ENCODE data around the gene TRPV4. TPM values are rescaled to one million over a fixed set of nuclear protein-coding genes. Genes with fewer than 3 reads are reported as not detected.

The TRPV4 gene
- polyA plus RNA-seq, 2 donors, result 6.7 to 10.7 TPM

GRCh38 chr12:109789526-109790048 is 43.6 kb downstream of the TRPV4 start:
- peaks cover 0 to 6% of the 10 kb centered on the region in 2 donors for H3K36me3 ChIP-seq (ENCODE audit: control insufficient read depth in 2 of 2, insufficient read depth in 2 of 2, low read length in 1 of 2)
- no peaks in the 10 kb centered on the region for H3K4me1 ChIP-seq (ENCODE audit: control insufficient read depth in 2 of 2, insufficient read depth in 2 of 2, low read length in 1 of 2)
- H3K4me3 ChIP-seq (ENCODE audit: low read depth in 1 of 2, low read length in 2 of 2), result no peak overlapping the region
- H3K9me3 ChIP-seq (ENCODE audit: control insufficient read depth in 2 of 2, insufficient read depth in 1 of 2, low read depth in 1 of 2, low read length in 1 of 2), result no peaks in the 10 kb centered on the region
- no peak overlapping the region for H3K27ac ChIP-seq (ENCODE audit: low read depth in 2 of 2, low read length in 1 of 2)
- 72 to 94% methylated on average over 1 of the region's 1 CpG for WGBS, 2 donors
- no peaks in the 10 kb centered on the region for H3K27me3 ChIP-seq (ENCODE audit: control insufficient read depth in 1 of 2, insufficient read depth in 2 of 2, low read length in 2 of 2)

- Histone ChIP-seq H3K27me3 (ENCODE audit: control insufficient read depth in 1 of 2, insufficient read depth in 2 of 2, low read length in 2 of 2) (no peaks in the 10 kb centered on the region), H3K27ac (ENCODE audit: low read depth in 2 of 2, low read length in 1 of 2) (no peak overlapping the region), H3K36me3 (ENCODE audit: control insufficient read depth in 2 of 2, insufficient read depth in 2 of 2, low read length in 1 of 2) (peaks cover 0 to 2% of the 10 kb centered on the region in 2 donors), H3K4me3 (ENCODE audit: low read depth in 1 of 2, low read length in 2 of 2) (no peak overlapping the region), H3K4me1 (ENCODE audit: control insufficient read depth in 2 of 2, insufficient read depth in 2 of 2, low read length in 1 of 2) (no peaks in the 10 kb centered on the region), H3K9me3 (ENCODE audit: control insufficient read depth in 2 of 2, insufficient read depth in 1 of 2, low read depth in 1 of 2, low read length in 1 of 2) (peaks cover 0 to 3% of the 10 kb centered on the region in 2 donors)
- 87 to 90% methylated on average over 9 of the region's 9 CpGs for WGBS, 2 donors
Observed at GRCh38 chr12:109786799-109787198, 46.4 kb downstream of the TRPV4 start.

- Histone ChIP-seq H3K27ac (ENCODE audit: low read depth in 2 of 2, low read length in 1 of 2) (no peak overlapping the region), H3K4me3 (ENCODE audit: low read depth in 1 of 2, low read length in 2 of 2) (no peak overlapping the region), H3K9me3 (ENCODE audit: control insufficient read depth in 2 of 2, insufficient read depth in 1 of 2, low read depth in 1 of 2, low read length in 1 of 2) (peaks cover 0 to 3% of the 10 kb centered on the region in 2 donors), H3K27me3 (ENCODE audit: control insufficient read depth in 1 of 2, insufficient read depth in 2 of 2, low read length in 2 of 2) (no peaks in the 10 kb centered on the region), H3K4me1 (ENCODE audit: control insufficient read depth in 2 of 2, insufficient read depth in 2 of 2, low read length in 1 of 2) (no peaks in the 10 kb centered on the region), H3K36me3 (ENCODE audit: control insufficient read depth in 2 of 2, insufficient read depth in 2 of 2, low read length in 1 of 2) (peaks cover 0 to 2% of the 10 kb centered on the region in 2 donors)
- 80 to 91% methylated on average over 4 of the region's 4 CpGs for WGBS, 2 donors
Observed at GRCh38 chr12:109785854-109786253, 47.3 kb downstream of the TRPV4 start.

- 77% methylated on average over 8 of the region's 8 CpGs for WGBS, 2 donors
- no peaks in the 10 kb centered on the region for H3K4me1 ChIP-seq (ENCODE audit: control insufficient read depth in 2 of 2, insufficient read depth in 2 of 2, low read length in 1 of 2)
Observed at GRCh38 chr12:109783965-109784244, 49.3 kb downstream of the TRPV4 start.

GRCh38 chr12:109783135-109783964 is 49.8 kb downstream of the TRPV4 start:
- H3K4me3 ChIP-seq (ENCODE audit: low read depth in 1 of 2, low read length in 2 of 2), result no peak overlapping the region
- H3K36me3 ChIP-seq (ENCODE audit: control insufficient read depth in 2 of 2, insufficient read depth in 2 of 2, low read length in 1 of 2), result peaks cover 0 to 2% of the 10 kb centered on the region in 2 donors
- no peaks in the 10 kb centered on the region for H3K27me3 ChIP-seq (ENCODE audit: control insufficient read depth in 1 of 2, insufficient read depth in 2 of 2, low read length in 2 of 2)
- no peaks in the 10 kb centered on the region for H3K4me1 ChIP-seq (ENCODE audit: control insufficient read depth in 2 of 2, insufficient read depth in 2 of 2, low read length in 1 of 2)
- no peak overlapping the region for H3K27ac ChIP-seq (ENCODE audit: low read depth in 2 of 2, low read length in 1 of 2)
- WGBS, 2 donors, result 83% methylated on average over 27 to 28 of the region's 28 CpGs
- H3K9me3 ChIP-seq (ENCODE audit: control insufficient read depth in 2 of 2, insufficient read depth in 1 of 2, low read depth in 1 of 2, low read length in 1 of 2), result peaks cover 3 to 6% of the 10 kb centered on the region in 2 donors

More at GRCh38 chr12:109783965-109784244, 49.3 kb downstream of the TRPV4 start:
- peaks cover 0 to 2% of the 10 kb centered on the region in 2 donors for H3K36me3 ChIP-seq (ENCODE audit: control insufficient read depth in 2 of 2, insufficient read depth in 2 of 2, low read length in 1 of 2)
- H3K27ac ChIP-seq (ENCODE audit: low read depth in 2 of 2, low read length in 1 of 2), result no peak overlapping the region
- H3K4me3 ChIP-seq (ENCODE audit: low read depth in 1 of 2, low read length in 2 of 2), result no peak overlapping the region
- peaks cover 3 to 6% of the 10 kb centered on the region in 2 donors for H3K9me3 ChIP-seq (ENCODE audit: control insufficient read depth in 2 of 2, insufficient read depth in 1 of 2, low read depth in 1 of 2, low read length in 1 of 2)
- no peaks in the 10 kb centered on the region for H3K27me3 ChIP-seq (ENCODE audit: control insufficient read depth in 1 of 2, insufficient read depth in 2 of 2, low read length in 2 of 2)

- H3K4me1 ChIP-seq (ENCODE audit: control insufficient read depth in 2 of 2, insufficient read depth in 2 of 2, low read length in 1 of 2), result no peaks in the 10 kb centered on the region
- H3K27ac ChIP-seq (ENCODE audit: low read depth in 2 of 2, low read length in 1 of 2), result no peak overlapping the region
- no peaks in the 10 kb centered on the region for H3K27me3 ChIP-seq (ENCODE audit: control insufficient read depth in 1 of 2, insufficient read depth in 2 of 2, low read length in 2 of 2)
- 84 to 93% methylated on average over 9 of the region's 9 CpGs for WGBS, 2 donors
- H3K4me3 ChIP-seq (ENCODE audit: low read depth in 1 of 2, low read length in 2 of 2), result no peak overlapping the region
- peaks cover 0 to 2% of the 10 kb centered on the region in 2 donors for H3K36me3 ChIP-seq (ENCODE audit: control insufficient read depth in 2 of 2, insufficient read depth in 2 of 2, low read length in 1 of 2)
- peaks cover 3 to 6% of the 10 kb centered on the region in 2 donors for H3K9me3 ChIP-seq (ENCODE audit: control insufficient read depth in 2 of 2, insufficient read depth in 1 of 2, low read depth in 1 of 2, low read length in 1 of 2)
Observed at GRCh38 chr12:109782326-109782703, 50.9 kb downstream of the TRPV4 start.

- H3K9me3 ChIP-seq (ENCODE audit: control insufficient read depth in 2 of 2, insufficient read depth in 1 of 2, low read depth in 1 of 2, low read length in 1 of 2), result peaks cover 3 to 6% of the 10 kb centered on the region in 2 donors
- H3K36me3 ChIP-seq (ENCODE audit: control insufficient read depth in 2 of 2, insufficient read depth in 2 of 2, low read length in 1 of 2), result peaks cover 0 to 2% of the 10 kb centered on the region in 2 donors
- no peak overlapping the region for H3K27ac ChIP-seq (ENCODE audit: low read depth in 2 of 2, low read length in 1 of 2)
- no peaks in the 10 kb centered on the region for H3K4me1 ChIP-seq (ENCODE audit: control insufficient read depth in 2 of 2, insufficient read depth in 2 of 2, low read length in 1 of 2)
- no peaks in the 10 kb centered on the region for H3K27me3 ChIP-seq (ENCODE audit: control insufficient read depth in 1 of 2, insufficient read depth in 2 of 2, low read length in 2 of 2)
- H3K4me3 ChIP-seq (ENCODE audit: low read depth in 1 of 2, low read length in 2 of 2), result no peak overlapping the region
- WGBS, 2 donors, result 80 to 85% methylated on average over 10 of the region's 10 CpGs
Observed at GRCh38 chr12:109781668-109782325, 51.4 kb downstream of the TRPV4 start.

- Histone ChIP-seq H3K27me3 (ENCODE audit: control insufficient read depth in 1 of 2, insufficient read depth in 2 of 2, low read length in 2 of 2) (no peaks in the 10 kb centered on the region), H3K4me3 (ENCODE audit: low read depth in 1 of 2, low read length in 2 of 2) (no peak overlapping the region)
- 86 to 94% methylated on average over 6 of the region's 6 CpGs for whole genome bisulfite sequencing, 2 donors
Observed at GRCh38 chr12:109779382-109779781, 53.8 kb downstream of the TRPV4 start.

GRCh38 chr12:109778684-109779083 is 54.5 kb downstream of the TRPV4 start:
- Histone ChIP-seq H3K27ac (ENCODE audit: low read depth in 2 of 2, low read length in 1 of 2) (no peak overlapping the region), H3K9me3 (ENCODE audit: control insufficient read depth in 2 of 2, insufficient read depth in 1 of 2, low read depth in 1 of 2, low read length in 1 of 2) (peaks cover 3 to 6% of the 10 kb centered on the region in 2 donors), H3K4me1 (ENCODE audit: control insufficient read depth in 2 of 2, insufficient read depth in 2 of 2, low read length in 1 of 2) (no peaks in the 10 kb centered on the region), H3K4me3 (ENCODE audit: low read depth in 1 of 2, low read length in 2 of 2) (no peak overlapping the region), H3K27me3 (ENCODE audit: control insufficient read depth in 1 of 2, insufficient read depth in 2 of 2, low read length in 2 of 2) (no peaks in the 10 kb centered on the region), H3K36me3 (ENCODE audit: control insufficient read depth in 2 of 2, insufficient read depth in 2 of 2, low read length in 1 of 2) (no peaks in the 10 kb centered on the region)
- WGBS, 2 donors, result 42 to 90% methylated on average over 1 of the region's 1 CpG

More at GRCh38 chr12:109779382-109779781, 53.8 kb downstream of the TRPV4 start:
- Histone ChIP-seq H3K27ac (ENCODE audit: low read depth in 2 of 2, low read length in 1 of 2) (no peak overlapping the region), H3K4me1 (ENCODE audit: control insufficient read depth in 2 of 2, insufficient read depth in 2 of 2, low read length in 1 of 2) (no peaks in the 10 kb centered on the region), H3K36me3 (ENCODE audit: control insufficient read depth in 2 of 2, insufficient read depth in 2 of 2, low read length in 1 of 2) (no peaks in the 10 kb centered on the region), H3K9me3 (ENCODE audit: control insufficient read depth in 2 of 2, insufficient read depth in 1 of 2, low read depth in 1 of 2, low read length in 1 of 2) (peaks cover 3 to 6% of the 10 kb centered on the region in 2 donors)
